Measurements from ENCODE around the gene AGPAT1. TPM values are rescaled to one million over a fixed set of nuclear protein-coding genes. Genes with fewer than 3 reads are reported as not detected.

The AGPAT1 gene
- total RNA-seq, 1 donor from 2014 or later = 8.4 TPM

DNA sequence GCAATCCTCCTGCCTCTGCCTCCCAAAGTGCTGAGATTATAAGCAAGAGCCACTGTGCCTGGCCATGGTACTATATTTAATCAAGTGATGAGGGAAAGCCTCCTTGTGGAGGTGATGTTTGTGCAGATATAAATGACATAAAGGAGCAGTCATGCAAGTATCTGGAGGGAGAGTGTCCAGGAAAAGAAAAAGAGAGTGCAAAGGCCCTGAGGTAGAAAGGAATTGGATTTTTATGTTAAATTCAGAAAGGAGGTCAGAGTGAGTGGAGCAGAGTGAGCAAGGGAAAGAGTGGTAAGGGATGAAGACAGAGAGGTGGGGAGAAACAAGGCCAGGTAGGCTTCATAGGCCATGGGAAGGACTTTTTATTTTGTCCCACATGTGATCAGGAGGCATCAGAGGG is 38.4 kb downstream of the AGPAT1 start:
- H3K27me3 ChIP-seq (ENCODE audit: control insufficient read depth in 3 of 3, insufficient read depth in 3 of 3, low read length in 3 of 3) = no peaks in the 10 kb centered on the region
- no peaks in the 10 kb centered on the region for H3K4me1 ChIP-seq (ENCODE audit: control insufficient read depth in 3 of 3, insufficient read depth in 3 of 3, low read length in 3 of 3)
- no peak overlapping the region for H3K9ac ChIP-seq (ENCODE audit: low read depth in 1 of 3, low read length in 3 of 3)
- no peaks in the 10 kb centered on the region for H3K9me3 ChIP-seq (ENCODE audit: control insufficient read depth in 3 of 3, low read length in 3 of 3)
- no peak overlapping the region for H3K27ac ChIP-seq (ENCODE audit: low read depth, low read length)
- H3K36me3 ChIP-seq (ENCODE audit: control insufficient read depth in 3 of 3, insufficient read depth in 3 of 3, low read length in 3 of 3) = no peaks in the 10 kb centered on the region
- H3K4me3 ChIP-seq (ENCODE audit: low read length in 3 of 3) = no peak overlapping the region

DNA sequence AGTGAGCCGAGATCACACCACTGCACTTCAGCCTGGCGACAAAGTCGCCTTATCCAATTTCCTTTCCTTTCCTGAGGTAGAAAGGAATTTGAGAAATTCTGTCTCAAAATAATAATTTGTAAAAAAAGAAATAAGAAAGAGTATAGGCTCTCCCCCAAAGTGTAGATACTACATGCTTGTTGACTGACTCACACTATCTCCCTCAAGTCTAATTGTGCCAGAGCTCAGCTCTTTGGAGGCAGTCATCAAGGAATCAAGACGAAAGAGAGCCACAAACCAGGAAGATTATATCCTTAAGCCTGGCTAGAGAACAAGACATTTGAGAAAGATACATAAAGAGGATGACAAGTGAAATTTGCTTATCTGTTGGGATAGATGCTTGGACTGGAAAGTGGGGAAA is 42.1 kb downstream of the AGPAT1 start:
- no peak overlapping the region for H3K9ac ChIP-seq (ENCODE audit: low read depth in 1 of 3, low read length in 3 of 3)
- H3K9me3 ChIP-seq (ENCODE audit: control insufficient read depth in 3 of 3, low read length in 3 of 3) = no peaks in the 10 kb centered on the region
- no peak overlapping the region for H3K4me3 ChIP-seq (ENCODE audit: low read length in 3 of 3)
- H3K36me3 ChIP-seq (ENCODE audit: control insufficient read depth in 3 of 3, insufficient read depth in 3 of 3, low read length in 3 of 3) = no peaks in the 10 kb centered on the region
- H3K27ac ChIP-seq (ENCODE audit: low read depth, low read length) = no peak overlapping the region
- peaks cover 10 to 13% (median 10%) of the 10 kb centered on the region in 3 donors for H3K4me1 ChIP-seq (ENCODE audit: control insufficient read depth in 3 of 3, insufficient read depth in 3 of 3, low read length in 3 of 3)
- H3K27me3 ChIP-seq (ENCODE audit: control insufficient read depth in 3 of 3, insufficient read depth in 3 of 3, low read length in 3 of 3) = no peaks in the 10 kb centered on the region

DNA sequence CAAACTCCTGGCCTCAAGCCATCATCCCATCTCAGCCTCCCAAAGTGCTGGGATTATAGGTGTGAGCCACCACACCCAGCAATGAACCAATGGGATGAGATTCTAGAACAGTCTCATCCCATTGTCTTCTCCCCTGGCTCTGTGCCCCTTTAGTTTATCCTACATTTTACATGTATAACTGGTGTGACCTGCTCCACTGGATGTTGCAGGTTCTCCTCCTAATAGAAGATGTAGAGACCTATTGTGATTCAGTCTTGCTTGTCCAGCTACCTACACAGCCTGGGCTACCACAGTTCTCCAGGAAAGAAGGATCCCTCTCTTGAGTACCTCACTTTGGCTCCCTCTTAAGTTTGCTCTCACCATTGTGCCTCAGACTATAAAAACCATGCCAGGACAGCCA is 43.8 kb downstream of the AGPAT1 start:
- Histone ChIP-seq H3K9me3 (ENCODE audit: control insufficient read depth in 3 of 3, low read length in 3 of 3) (no peaks in the 10 kb centered on the region), H3K27me3 (ENCODE audit: control insufficient read depth in 3 of 3, insufficient read depth in 3 of 3, low read length in 3 of 3) (no peaks in the 10 kb centered on the region), H3K4me1 (ENCODE audit: control insufficient read depth in 3 of 3, insufficient read depth in 3 of 3, low read length in 3 of 3) (peaks cover 20 to 22% (median 21%) of the 10 kb centered on the region in 3 donors), H3K27ac (ENCODE audit: low read depth, low read length) (no peak overlapping the region), H3K9ac (ENCODE audit: low read depth in 1 of 3, low read length in 3 of 3) (no peak overlapping the region), H3K36me3 (ENCODE audit: control insufficient read depth in 3 of 3, insufficient read depth in 3 of 3, low read length in 3 of 3) (peaks cover 0 to 3% (median 0%) of the 10 kb centered on the region in 3 donors), H3K4me3 (ENCODE audit: low read length in 3 of 3) (no peak overlapping the region)

- Histone ChIP-seq H3K4me3 (ENCODE audit: low read length in 3 of 3) (no peak overlapping the region), H3K27me3 (ENCODE audit: control insufficient read depth in 3 of 3, insufficient read depth in 3 of 3, low read length in 3 of 3) (no peaks in the 10 kb centered on the region), H3K27ac (ENCODE audit: low read depth, low read length) (no peak overlapping the region), H3K9me3 (ENCODE audit: control insufficient read depth in 3 of 3, low read length in 3 of 3) (no peaks in the 10 kb centered on the region), H3K9ac (ENCODE audit: low read depth in 1 of 3, low read length in 3 of 3) (no peak overlapping the region), H3K36me3 (ENCODE audit: control insufficient read depth in 3 of 3, insufficient read depth in 3 of 3, low read length in 3 of 3) (peaks cover 0 to 9% (median 2%) of the 10 kb centered on the region in 3 donors), H3K4me1 (ENCODE audit: control insufficient read depth in 3 of 3, insufficient read depth in 3 of 3, low read length in 3 of 3) (peaks cover 24 to 27% (median 27%) of the 10 kb centered on the region in 3 donors)
These were observed 44.4 kb downstream of the AGPAT1 start for GRCh38 chr6:32131439-32131948.

DNA sequence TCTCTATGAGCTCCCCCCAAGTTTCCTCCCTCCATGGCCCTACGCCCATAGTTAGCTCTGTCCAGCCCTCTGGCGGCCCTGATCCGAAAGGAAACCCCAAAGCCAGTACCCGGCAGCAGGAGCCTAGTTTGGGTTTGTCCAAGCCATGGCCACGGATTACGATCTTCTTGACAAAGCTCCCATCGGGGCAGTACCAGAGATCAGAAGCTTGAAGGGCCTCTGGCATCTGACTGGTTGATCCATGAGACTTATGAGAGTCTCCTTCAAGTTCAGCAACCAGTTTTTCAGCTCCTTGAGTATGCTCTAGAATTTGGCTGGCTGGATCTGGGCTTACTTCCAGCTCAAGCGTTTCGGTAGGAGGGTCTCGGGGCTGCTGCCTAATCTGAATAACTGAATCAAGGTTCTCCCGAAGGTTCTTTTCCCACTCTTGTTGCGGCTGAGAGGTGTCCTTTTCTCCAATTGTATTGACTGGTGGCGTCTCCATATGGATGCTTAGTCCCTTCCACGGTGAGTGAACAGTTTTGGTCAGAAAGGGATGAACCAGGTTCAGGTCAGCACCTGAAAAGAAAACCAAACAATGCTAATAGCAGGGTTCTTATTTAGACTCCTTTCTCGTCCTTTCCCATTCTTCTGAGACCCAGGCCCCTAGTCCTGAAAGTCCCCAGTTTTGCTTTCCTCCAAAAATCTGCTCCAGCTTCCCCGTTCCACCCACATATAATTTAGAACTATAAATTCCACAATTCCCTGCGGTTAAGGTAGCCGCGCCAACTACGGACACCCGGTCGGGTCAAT is 46.4 kb downstream of the AGPAT1 start:
- Histone ChIP-seq H3K27me3 (ENCODE audit: control insufficient read depth in 3 of 3, insufficient read depth in 3 of 3, low read length in 3 of 3) (no peaks in the 10 kb centered on the region), H3K9ac (ENCODE audit: low read depth in 1 of 3, low read length in 3 of 3) (peak overlapping the region; percentile 83 to 86 (median 86)), H3K36me3 (ENCODE audit: control insufficient read depth in 3 of 3, insufficient read depth in 3 of 3, low read length in 3 of 3) (peaks cover 15 to 19% (median 16%) of the 10 kb centered on the region in 3 donors), H3K4me1 (ENCODE audit: control insufficient read depth in 3 of 3, insufficient read depth in 3 of 3, low read length in 3 of 3) (peaks cover 24 to 31% (median 28%) of the 10 kb centered on the region in 3 donors), H3K9me3 (ENCODE audit: control insufficient read depth in 3 of 3, low read length in 3 of 3) (no peaks in the 10 kb centered on the region), H3K4me3 (ENCODE audit: low read length in 3 of 3) (peak overlapping the region; percentile 61 to 94 (median 83)), H3K27ac (ENCODE audit: low read depth, low read length) (peak overlapping the region; percentile 91)

- H3K9ac ChIP-seq (ENCODE audit: low read depth in 1 of 3, low read length in 3 of 3) = peak overlapping the region; percentile 24 to 86 (median 83)
- H3K27ac ChIP-seq (ENCODE audit: low read depth, low read length) = peak overlapping the region; percentile 91
- peak overlapping the region; percentile 61 to 94 (median 83) for H3K4me3 ChIP-seq (ENCODE audit: low read length in 3 of 3)
- no peaks in the 10 kb centered on the region for H3K27me3 ChIP-seq (ENCODE audit: control insufficient read depth in 3 of 3, insufficient read depth in 3 of 3, low read length in 3 of 3)
- H3K4me1 ChIP-seq (ENCODE audit: control insufficient read depth in 3 of 3, insufficient read depth in 3 of 3, low read length in 3 of 3) = peaks cover 24 to 31% (median 28%) of the 10 kb centered on the region in 3 donors
- H3K9me3 ChIP-seq (ENCODE audit: control insufficient read depth in 3 of 3, low read length in 3 of 3) = no peaks in the 10 kb centered on the region
- H3K36me3 ChIP-seq (ENCODE audit: control insufficient read depth in 3 of 3, insufficient read depth in 3 of 3, low read length in 3 of 3) = peaks cover 20 to 21% (median 21%) of the 10 kb centered on the region in 3 donors
These were observed 47.1 kb downstream of the AGPAT1 start for GRCh38 chr6:32128751-32129296.

- peaks cover 24 to 26% (median 25%) of the 10 kb centered on the region in 3 donors for H3K36me3 ChIP-seq (ENCODE audit: control insufficient read depth in 3 of 3, insufficient read depth in 3 of 3, low read length in 3 of 3)
- H3K9ac ChIP-seq (ENCODE audit: low read depth in 1 of 3, low read length in 3 of 3) = peak within 1 kb of the TSS; percentile 90 to 97 (median 97)
- H3K4me1 ChIP-seq (ENCODE audit: control insufficient read depth in 3 of 3, insufficient read depth in 3 of 3, low read length in 3 of 3) = peaks cover 24 to 31% (median 28%) of the 10 kb centered on the region in 3 donors
- peak within 1 kb of the TSS; percentile 91 for H3K27ac ChIP-seq (ENCODE audit: low read depth, low read length)
- no peaks in the 10 kb centered on the region for H3K27me3 ChIP-seq (ENCODE audit: control insufficient read depth in 3 of 3, insufficient read depth in 3 of 3, low read length in 3 of 3)
- H3K4me3 ChIP-seq (ENCODE audit: low read length in 3 of 3) = peak within 1 kb of the TSS; percentile 97 to 100 (median 99)
- no peaks in the 10 kb centered on the region for H3K9me3 ChIP-seq (ENCODE audit: control insufficient read depth in 3 of 3, low read length in 3 of 3)
These were observed 47.9 kb downstream of the AGPAT1 start, which contains the start of gene ATF6B for GRCh38 chr6:32127717-32128592. TSS of gene ATF6B (minus strand) at chr6:32128246. CDS start at chr6:32128207, 39 bp downstream.

GRCh38 chr6:32127409-32127716 is 48.5 kb downstream of the AGPAT1 start:
- H3K36me3 ChIP-seq (ENCODE audit: control insufficient read depth in 3 of 3, insufficient read depth in 3 of 3, low read length in 3 of 3) = peaks cover 24 to 28% (median 27%) of the 10 kb centered on the region in 3 donors
- H3K9ac ChIP-seq (ENCODE audit: low read depth in 1 of 3, low read length in 3 of 3) = peak overlapping the region; percentile 90 to 97 (median 97)
- H3K9me3 ChIP-seq (ENCODE audit: control insufficient read depth in 3 of 3, low read length in 3 of 3) = no peaks in the 10 kb centered on the region
- no peaks in the 10 kb centered on the region for H3K27me3 ChIP-seq (ENCODE audit: control insufficient read depth in 3 of 3, insufficient read depth in 3 of 3, low read length in 3 of 3)
- H3K27ac ChIP-seq (ENCODE audit: low read depth, low read length) = peak overlapping the region; percentile 89
- peaks cover 24 to 31% (median 28%) of the 10 kb centered on the region in 3 donors for H3K4me1 ChIP-seq (ENCODE audit: control insufficient read depth in 3 of 3, insufficient read depth in 3 of 3, low read length in 3 of 3)
- peak overlapping the region; percentile 97 to 100 (median 99) for H3K4me3 ChIP-seq (ENCODE audit: low read length in 3 of 3)

- H3K4me1 ChIP-seq (ENCODE audit: control insufficient read depth in 3 of 3, insufficient read depth in 3 of 3, low read length in 3 of 3) = peaks cover 24 to 31% (median 28%) of the 10 kb centered on the region in 3 donors
- H3K27me3 ChIP-seq (ENCODE audit: control insufficient read depth in 3 of 3, insufficient read depth in 3 of 3, low read length in 3 of 3) = no peaks in the 10 kb centered on the region
- no peak overlapping the region for H3K27ac ChIP-seq (ENCODE audit: low read depth, low read length)
- peaks cover 28 to 32% (median 30%) of the 10 kb centered on the region in 3 donors for H3K36me3 ChIP-seq (ENCODE audit: control insufficient read depth in 3 of 3, insufficient read depth in 3 of 3, low read length in 3 of 3)
- H3K9ac ChIP-seq (ENCODE audit: low read depth in 1 of 3, low read length in 3 of 3) = peak overlapping the region in 2 of 3 donors; percentile 90 to 97
- peak overlapping the region; percentile 97 to 100 (median 99) for H3K4me3 ChIP-seq (ENCODE audit: low read length in 3 of 3)
- no peaks in the 10 kb centered on the region for H3K9me3 ChIP-seq (ENCODE audit: control insufficient read depth in 3 of 3, low read length in 3 of 3)
These were observed 49.0 kb downstream of the AGPAT1 start for GRCh38 chr6:32126880-32127279.
